Neural cell (in vitro differentiated cells): ENCODE data around the gene PSMA7. TPM values are rescaled to one million over a fixed set of nuclear protein-coding genes. Genes with fewer than 3 reads are reported as not detected.

Experiments used
- H2AFZ ChIP-seq: fragments of 200-600, 300-800 bp; sonication (generic), shearing (Covaris generic); 2 replicates; pipeline ENCODE4 v1.6.0; 2014; ENCODE audit warnings: low read depth, mild to moderate bottlenecking, antibody characterized with exemption, low read length, moderate library complexity
- H3F3A ChIP-seq: fragments of 200-600 bp; shearing (Covaris generic); 2 replicates; pipeline ENCODE4 v1.6.1; 2016; ENCODE audit warnings: mild to moderate bottlenecking, moderate library complexity, mixed read lengths, antibody characterized with exemption, low read length; ENCODE audit not compliant: insufficient read depth, poor library complexity, severe bottlenecking
- H3K27ac ChIP-seq: fragments of 200-600, 300-800 bp; sonication (generic), shearing (Covaris generic); 2 replicates; pipeline ENCODE4 v1.5.1; 2014; ENCODE audit warnings: mild to moderate bottlenecking, low read length, moderate library complexity
- H3K27me3 ChIP-seq: fragments of 300-800, 200-600 bp; sonication (generic), shearing (Covaris generic); 2 replicates; pipeline ENCODE4 v1.6.0; 2014; ENCODE audit warnings: mild to moderate bottlenecking, low read depth, low read length, moderate library complexity; ENCODE audit not compliant: insufficient read depth
- H3K36me3 ChIP-seq: fragments of 300-800, 200-600 bp; sonication (generic), shearing (Covaris generic); 2 replicates; pipeline ENCODE4 v1.5.1; 2014; ENCODE audit warnings: mild to moderate bottlenecking, antibody characterized with exemption, low read length, moderate library complexity; ENCODE audit not compliant: insufficient read depth
- H3K4me2 ChIP-seq: fragments of 300-800, 200-600 bp; sonication (generic), shearing (Covaris generic); 2 replicates; pipeline ENCODE4 v1.6.0; 2014; ENCODE audit warnings: mild to moderate bottlenecking, low read length
- H3K4me3 ChIP-seq: fragments of 300-800, 200-600 bp; sonication (generic), shearing (Covaris generic); 2 replicates; pipeline ENCODE4 v1.5.1; 2014; ENCODE audit warnings: mild to moderate bottlenecking, low read length, moderate library complexity
- H3K79me2 ChIP-seq: fragments of 200-600 bp; shearing (Covaris generic); replicated peaks from 2 replicates; pipeline ENCODE4 v1.6.0; 2014; ENCODE audit warnings: mild to moderate bottlenecking, low read length, moderate library complexity; ENCODE audit not compliant: insufficient read depth
- H3K9ac ChIP-seq: fragments of 300-800, 200-600 bp; sonication (generic), shearing (Covaris generic); 2 replicates; pipeline ENCODE4 v1.6.1; 2016; ENCODE audit warnings: mild to moderate bottlenecking, low read length, mixed read lengths
- H3K9me2 ChIP-seq: fragments of 200-600 bp; shearing (Covaris generic); 2 replicates; pipeline ENCODE4 v1.6.1; 2016; ENCODE audit warnings: mild to moderate bottlenecking, low read length, mixed read lengths; ENCODE audit not compliant: insufficient read depth
- H3K9me3 ChIP-seq: fragments of 200-600, 300-800 bp; sonication (generic), shearing (Covaris generic); 2 replicates; pipeline ENCODE4 v1.6.1; 2016; ENCODE audit warnings: mild to moderate bottlenecking, mixed run types, low read length, moderate library complexity, mixed read lengths
- H4K20me1 ChIP-seq: fragments of 200-600 bp; shearing (Covaris generic); 2 replicates; pipeline ENCODE4 v1.6.1; 2016; ENCODE audit warnings: mild to moderate bottlenecking, mixed run types; ENCODE audit not compliant: insufficient read depth
- EZH2 ChIP-seq: fragments of 200-600, 300-800 bp; shearing (Covaris generic), sonication (generic); IDR thresholded peaks from 2 replicates; pipeline ENCODE4 v1.6.1; 2014; ENCODE audit warnings: antibody characterized with exemption, low read length, borderline replicate concordance, mild to moderate bottlenecking; ENCODE audit not compliant: insufficient read depth, poor library complexity, severe bottlenecking
- POLR2AphosphoS5 ChIP-seq: IDR thresholded peaks from 2 replicates; pipeline ENCODE4 v1.6.1; 2012
- RAD21 ChIP-seq: fragments of 450-650 bp; conservative IDR thresholded peaks from 2 replicates; pipeline ENCODE4 v1.6.1; 2014; ENCODE audit warnings: antibody characterized with exemption, mild to moderate bottlenecking, moderate library complexity
- REST ChIP-seq: IDR thresholded peaks from 2 replicates; pipeline ENCODE4 v1.6.1; 2012; ENCODE audit warnings: borderline replicate concordance
- SMC3 ChIP-seq: fragments of 450-650 bp; conservative IDR thresholded peaks from 2 replicates; pipeline ENCODE4 v1.6.1; 2014; ENCODE audit warnings: antibody characterized with exemption, mild to moderate bottlenecking, moderate library complexity; ENCODE audit not compliant: poor library complexity
- TAF1 ChIP-seq: IDR thresholded peaks from 2 replicates; pipeline ENCODE4 v1.6.1; 2012; ENCODE audit warnings: low read depth
- polyA plus RNA-seq: library from polyadenylated mRNA; depleted of rRNA; stranded (reverse); fragments of >200 nt; gene quantifications from 2 replicates; pipeline ENCODE4 v1.2.3, GENCODE V29; 2014
- TF ChIP-seq, protein P1 (sequence below): fragments of 450-650 bp; IDR thresholded peaks from 2 replicates; pipeline ENCODE4 v1.5.1; 2014; ENCODE audit warnings: antibody characterized with exemption, mild to moderate bottlenecking, moderate library complexity; ENCODE audit not compliant: poor library complexity, severe bottlenecking

The PSMA7 gene
- polyA plus RNA-seq, 1 donor from 2014 or later, result 874 TPM

DNA sequence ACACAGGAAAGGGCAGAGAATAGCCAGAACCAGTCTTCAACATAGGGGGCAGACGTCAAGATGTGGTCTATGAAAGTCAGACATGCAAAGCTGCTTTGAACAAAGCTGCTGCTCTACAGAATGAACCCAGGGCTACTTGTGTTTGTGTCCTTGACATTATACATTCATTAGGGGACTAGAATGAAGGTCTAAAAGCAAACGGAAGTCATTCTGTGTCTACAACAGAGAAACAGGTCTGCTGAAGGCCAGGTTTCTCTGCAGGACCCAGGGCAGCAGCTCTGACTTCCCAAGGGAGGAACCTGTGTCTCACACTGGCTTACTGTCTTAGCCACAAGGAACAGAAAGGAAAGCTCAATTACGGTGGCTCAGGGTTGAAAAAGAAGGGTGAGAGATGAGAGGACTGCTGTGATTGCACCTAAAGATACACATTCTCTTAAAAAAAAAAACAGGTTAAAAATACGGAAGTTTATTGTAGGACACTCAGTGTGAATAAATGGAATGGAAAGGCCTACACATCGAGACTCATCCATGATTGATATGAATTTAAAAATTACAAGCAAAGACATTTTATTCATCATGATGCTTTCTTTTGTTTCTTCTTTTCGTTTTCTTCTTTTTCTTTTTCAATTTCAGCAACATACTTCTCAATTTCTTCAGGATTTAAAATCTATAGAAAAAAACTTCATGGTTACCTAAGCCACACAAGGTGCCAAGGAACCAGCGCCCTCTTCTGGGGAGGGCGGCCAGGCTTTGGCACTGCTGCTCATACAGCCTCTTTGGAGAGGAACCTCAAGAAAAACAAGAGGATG lies 6.7 kb downstream of the PSMA7 start:
- Histone ChIP-seq H3K36me3 (peaks cover 10% of the 10 kb centered on the region), H3K4me3 (no peak overlapping the region), H4K20me1 (peaks cover 40% of the 10 kb centered on the region), H3K79me2 (peaks cover 27% of the 10 kb centered on the region), H3F3A (peaks cover 3% of the 10 kb centered on the region), H3K27me3 (no peaks in the 10 kb centered on the region), H3K4me2 (no peak overlapping the region), H2AFZ (no peak overlapping the region), H3K9me3 (no peaks in the 10 kb centered on the region), H3K9ac (no peak overlapping the region), H3K9me2 (no peaks in the 10 kb centered on the region), H3K27ac (no peak overlapping the region)
- TF ChIP-seq SMC3 (peak; percentile 81), TAF1 (no peak), REST (no peak), RAD21 (peak; percentile 73), POLR2AphosphoS5 (peak; percentile 5)
- TF ChIP-seq, protein P1, sequence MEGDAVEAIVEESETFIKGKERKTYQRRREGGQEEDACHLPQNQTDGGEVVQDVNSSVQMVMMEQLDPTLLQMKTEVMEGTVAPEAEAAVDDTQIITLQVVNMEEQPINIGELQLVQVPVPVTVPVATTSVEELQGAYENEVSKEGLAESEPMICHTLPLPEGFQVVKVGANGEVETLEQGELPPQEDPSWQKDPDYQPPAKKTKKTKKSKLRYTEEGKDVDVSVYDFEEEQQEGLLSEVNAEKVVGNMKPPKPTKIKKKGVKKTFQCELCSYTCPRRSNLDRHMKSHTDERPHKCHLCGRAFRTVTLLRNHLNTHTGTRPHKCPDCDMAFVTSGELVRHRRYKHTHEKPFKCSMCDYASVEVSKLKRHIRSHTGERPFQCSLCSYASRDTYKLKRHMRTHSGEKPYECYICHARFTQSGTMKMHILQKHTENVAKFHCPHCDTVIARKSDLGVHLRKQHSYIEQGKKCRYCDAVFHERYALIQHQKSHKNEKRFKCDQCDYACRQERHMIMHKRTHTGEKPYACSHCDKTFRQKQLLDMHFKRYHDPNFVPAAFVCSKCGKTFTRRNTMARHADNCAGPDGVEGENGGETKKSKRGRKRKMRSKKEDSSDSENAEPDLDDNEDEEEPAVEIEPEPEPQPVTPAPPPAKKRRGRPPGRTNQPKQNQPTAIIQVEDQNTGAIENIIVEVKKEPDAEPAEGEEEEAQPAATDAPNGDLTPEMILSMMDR, result peak; percentile 78

DNA sequence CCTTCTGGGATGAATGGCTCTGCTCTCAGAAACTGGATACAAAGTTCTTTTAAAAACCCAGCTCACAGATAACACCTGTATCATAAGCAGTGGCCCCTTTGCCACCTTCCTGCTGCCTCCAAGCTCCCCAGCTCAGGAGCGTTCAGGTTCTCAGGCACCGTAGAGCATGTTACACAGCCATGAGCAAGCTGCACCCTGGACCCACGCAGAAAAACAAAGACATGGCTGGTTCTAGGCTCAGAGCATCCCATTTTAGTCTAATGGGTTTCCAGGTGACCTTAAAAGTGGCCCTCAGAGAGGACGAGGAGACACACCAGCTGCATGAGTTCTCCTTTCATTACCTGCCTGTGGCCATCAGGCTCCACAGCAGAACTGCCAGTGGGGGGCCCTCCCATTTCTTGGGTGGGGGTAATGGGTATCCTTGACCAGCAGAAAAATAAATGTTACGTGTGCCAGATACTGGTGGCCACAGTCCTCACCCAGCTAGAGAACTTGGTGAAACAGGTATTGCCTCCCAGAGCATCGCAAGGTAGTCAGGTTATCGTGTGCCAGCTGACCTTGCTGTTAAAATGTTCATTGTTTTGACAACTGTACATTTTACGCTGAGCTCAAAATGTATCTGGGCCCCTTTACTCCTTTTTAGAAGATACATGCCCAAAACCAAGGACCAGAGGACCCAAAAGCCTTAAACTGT lies 7.5 kb downstream of the PSMA7 start:
- peaks cover 10% of the 10 kb centered on the region for H3K36me3 ChIP-seq
- H3K27me3 ChIP-seq, result no peaks in the 10 kb centered on the region
- no peak overlapping the region for H3K4me2 ChIP-seq
- H3K4me3 ChIP-seq, result no peak overlapping the region
- H3K27ac ChIP-seq, result no peak overlapping the region
- H4K20me1 ChIP-seq, result peaks cover 36% of the 10 kb centered on the region
- H3F3A ChIP-seq, result peaks cover 3% of the 10 kb centered on the region
- TF ChIP-seq POLR2AphosphoS5 (peak; percentile 5), EZH2 (no peak)
- no peak overlapping the region for H2AFZ ChIP-seq
- H3K79me2 ChIP-seq, result peaks cover 20% of the 10 kb centered on the region
- no peak overlapping the region for H3K9ac ChIP-seq
- no peaks in the 10 kb centered on the region for H3K9me3 ChIP-seq
- H3K9me2 ChIP-seq, result no peaks in the 10 kb centered on the region
